T-helper 17 cell (primary cell): ENCODE results near the gene MCTP1. TPM values are rescaled to one million over a fixed set of nuclear protein-coding genes. Genes with fewer than 3 reads are reported as not detected.

Experiments used
- ATAC-seq: fragments of 150-1000 bp; cut with Tn5 transposase; 2 replicates; pipeline ENCODE4 v1.10.0; 2021; ENCODE audit warnings: mild to moderate bottlenecking, moderate library complexity
- DNase-seq, 3 donors: peaks; one replicate each; pipeline versions ENCODE4 v3.0.0 to v3.0.0-alpha.2; 2020 to 2021
- H3K9me3 ChIP-seq: one replicate; pipeline ENCODE4 v1.7.0; 2013; ENCODE audit warnings: low read length, mild to moderate bottlenecking; ENCODE audit not compliant: control insufficient read depth, poor library complexity, severe bottlenecking
- H3K27ac Mint-ChIP-seq: one replicate; pipeline ENCODE4 v1.8.0; 2022; ENCODE audit warnings: mild to moderate bottlenecking, moderate library complexity, mixed read lengths
- H3K27me3 Mint-ChIP-seq: one replicate; pipeline ENCODE4 v1.8.0; 2022; ENCODE audit warnings: mixed read lengths
- H3K36me3 Mint-ChIP-seq: one replicate; pipeline ENCODE4 v1.8.0; 2022; ENCODE audit warnings: low read depth, mixed read lengths
- H3K4me1 Mint-ChIP-seq: one replicate; pipeline ENCODE4 v1.8.0; 2022; ENCODE audit warnings: mild to moderate bottlenecking, mixed read lengths
- H3K4me3 Mint-ChIP-seq: one replicate; pipeline ENCODE4 v1.8.0; 2022; ENCODE audit warnings: mild to moderate bottlenecking, moderate library complexity, mixed read lengths
- total RNA-seq, 4 donors: library from RNA in 2 of 4; stranded (reverse) in 2 of 4; gene quantifications; one replicate each; pipeline ENCODE4 v1.2.3 and lab custom pipeline; 2022 to 2026

Gene MCTP1
- total RNA-seq, 2 donors from 2014 or later, result 2.0 to 14.8 TPM

DNA sequence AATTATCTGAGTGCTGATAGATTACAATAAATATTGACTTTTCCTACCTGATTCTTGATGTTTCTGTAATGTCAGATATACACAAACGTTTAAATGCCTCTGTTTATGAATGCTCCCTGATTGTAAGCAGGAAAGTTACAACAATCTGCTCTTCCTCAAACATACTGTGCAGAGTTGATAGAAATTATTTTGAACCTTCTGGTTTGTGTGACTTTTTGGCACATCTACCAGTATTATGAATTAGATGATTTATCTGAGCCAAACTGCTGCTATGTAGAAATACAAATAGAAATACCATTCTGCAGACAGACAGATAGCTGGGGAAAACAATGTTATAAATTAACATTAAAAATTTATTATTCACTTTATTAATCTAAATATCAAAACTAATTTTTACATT lies 553.4 kb downstream of the MCTP1 start:
- DNase-seq, result no peak
- H3K4me1 Mint-ChIP-seq, result peaks cover 3% of the 10 kb centered on the region
- H3K27ac Mint-ChIP-seq, result no peak overlapping the region
- no peaks in the 10 kb centered on the region for H3K27me3 Mint-ChIP-seq
- ATAC-seq, result no peak
- H3K9me3 ChIP-seq, result no peaks in the 10 kb centered on the region
- H3K36me3 Mint-ChIP-seq, result no peaks in the 10 kb centered on the region
- H3K4me3 Mint-ChIP-seq, result no peak overlapping the region

DNA sequence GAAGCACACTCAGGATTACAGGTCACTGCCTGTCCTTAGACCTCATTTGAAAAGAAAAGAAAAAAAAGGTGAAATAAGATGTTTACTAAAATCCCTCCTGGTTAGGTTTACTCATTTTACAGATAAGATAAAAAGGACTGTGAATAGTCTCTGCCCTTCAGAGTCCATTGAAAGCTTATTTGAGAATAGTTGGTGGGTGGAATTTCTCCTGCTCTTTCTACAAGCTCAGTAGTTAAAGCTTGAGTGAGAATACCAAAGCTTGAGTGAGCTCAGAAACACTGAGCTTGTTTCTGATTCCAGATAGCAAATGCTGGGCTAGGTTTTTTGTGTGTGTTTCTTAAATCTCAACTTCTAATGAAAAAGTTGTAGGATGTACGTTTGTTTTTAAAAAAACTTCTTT lies 559.8 kb downstream of the MCTP1 start:
- peaks cover 3% of the 10 kb centered on the region for H3K36me3 Mint-ChIP-seq
- no peak for ATAC-seq

GRCh38 chr5:94715768-94716167 lies 569.1 kb downstream of the MCTP1 start:
- DNase-seq (no peak), ATAC-seq (no peak)
- H3K9me3 ChIP-seq, result no peaks in the 10 kb centered on the region
- Mint-ChIP-seq H3K27me3 (no peaks in the 10 kb centered on the region), H3K4me1 (no peaks in the 10 kb centered on the region), H3K27ac (no peak overlapping the region), H3K4me3 (no peak overlapping the region), H3K36me3 (peaks cover 3% of the 10 kb centered on the region)

More for the DNA sequence above, 559.8 kb downstream of the MCTP1 start:
- Mint-ChIP-seq H3K27me3 (peaks cover 6% of the 10 kb centered on the region), H3K4me1 (peaks cover 3% of the 10 kb centered on the region), H3K27ac (no peak overlapping the region), H3K4me3 (no peak overlapping the region)
- no peak for DNase-seq
- no peaks in the 10 kb centered on the region for H3K9me3 ChIP-seq

DNA sequence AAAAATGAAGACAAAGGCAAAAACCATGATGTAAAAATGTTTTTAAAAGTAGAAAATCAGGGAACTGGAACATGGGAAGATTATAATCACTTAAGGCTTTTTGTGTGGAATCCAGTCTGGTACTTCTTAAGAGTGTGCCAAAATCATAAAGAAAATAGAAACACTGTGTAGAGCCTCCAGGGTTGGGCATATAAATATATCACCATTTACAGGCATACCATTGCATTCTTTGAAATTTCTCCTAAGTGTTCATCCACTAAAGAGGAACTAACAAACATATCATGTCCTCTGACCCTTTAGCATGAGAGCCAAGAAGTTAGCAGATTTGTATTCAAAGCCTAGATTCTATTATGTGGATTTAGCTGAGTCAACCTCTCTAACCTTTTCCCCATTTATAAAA lies 573.1 kb downstream of the MCTP1 start:
- ATAC-seq (no peak), DNase-seq (no peak)
- no peaks in the 10 kb centered on the region for H3K4me1 Mint-ChIP-seq
- no peaks in the 10 kb centered on the region for H3K9me3 ChIP-seq
- H3K4me3 Mint-ChIP-seq, result no peak overlapping the region
- H3K27me3 Mint-ChIP-seq, result no peaks in the 10 kb centered on the region
- no peak overlapping the region for H3K27ac Mint-ChIP-seq
- H3K36me3 Mint-ChIP-seq, result peaks cover 9% of the 10 kb centered on the region

DNA sequence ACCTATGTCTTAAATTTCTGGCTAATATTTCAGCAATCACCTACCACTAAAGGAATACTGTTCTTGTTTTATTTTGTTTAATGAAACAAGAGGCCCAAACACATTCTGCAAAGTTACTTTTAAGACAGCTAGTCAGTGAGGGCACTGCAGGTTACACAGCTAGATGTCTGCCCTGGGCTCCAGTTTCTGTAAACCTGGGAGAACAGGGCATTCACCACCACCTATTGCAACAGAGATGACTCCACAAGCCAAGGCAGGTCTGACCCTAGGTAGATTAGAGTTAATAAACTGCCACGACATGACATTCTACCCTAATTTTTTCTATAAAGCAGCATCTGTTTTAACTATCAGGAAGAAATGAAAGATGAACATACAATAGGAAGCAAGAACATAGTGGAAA lies 575.6 kb downstream of the MCTP1 start:
- DNase-seq (no peak), ATAC-seq (no peak)
- Mint-ChIP-seq H3K36me3 (peaks cover 9% of the 10 kb centered on the region), H3K4me1 (no peaks in the 10 kb centered on the region), H3K27me3 (no peaks in the 10 kb centered on the region), H3K4me3 (no peak overlapping the region), H3K27ac (no peak overlapping the region)
- H3K9me3 ChIP-seq, result no peaks in the 10 kb centered on the region

GRCh38 chr5:94707359-94707758 lies 577.5 kb downstream of the MCTP1 start:
- peaks cover 9% of the 10 kb centered on the region for H3K36me3 Mint-ChIP-seq
- no peak overlapping the region for H3K27ac Mint-ChIP-seq
- DNase-seq (no peak), ATAC-seq (no peak)
- peak overlapping the region; percentile 28 for H3K4me3 Mint-ChIP-seq
- no peaks in the 10 kb centered on the region for H3K4me1 Mint-ChIP-seq
- H3K27me3 Mint-ChIP-seq, result no peaks in the 10 kb centered on the region
- no peaks in the 10 kb centered on the region for H3K9me3 ChIP-seq

DNA sequence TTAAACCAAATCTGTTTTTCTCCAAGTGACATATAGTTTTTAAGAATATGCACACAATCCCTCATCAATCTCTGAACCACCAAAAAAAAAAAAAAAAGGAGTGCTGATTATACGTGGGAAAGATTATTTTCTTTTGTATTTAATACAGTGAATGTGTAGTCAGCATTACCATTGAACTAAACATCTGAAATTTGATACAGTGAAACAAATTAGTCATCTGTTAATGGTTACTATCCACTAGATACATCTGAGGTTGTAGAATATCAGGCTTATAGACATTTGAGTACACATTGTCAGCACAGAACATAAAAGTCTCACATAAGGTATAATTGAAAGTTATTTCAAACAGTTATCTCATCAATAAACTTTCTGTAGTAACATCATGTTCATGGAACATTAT lies 579.5 kb downstream of the MCTP1 start:
- Mint-ChIP-seq H3K27me3 (no peaks in the 10 kb centered on the region), H3K36me3 (peaks cover 5% of the 10 kb centered on the region), H3K27ac (no peak overlapping the region), H3K4me1 (peaks cover 1% of the 10 kb centered on the region), H3K4me3 (no peak overlapping the region)
- no peak for ATAC-seq
- DNase-seq, result no peak
- H3K9me3 ChIP-seq, result no peaks in the 10 kb centered on the region

DNA sequence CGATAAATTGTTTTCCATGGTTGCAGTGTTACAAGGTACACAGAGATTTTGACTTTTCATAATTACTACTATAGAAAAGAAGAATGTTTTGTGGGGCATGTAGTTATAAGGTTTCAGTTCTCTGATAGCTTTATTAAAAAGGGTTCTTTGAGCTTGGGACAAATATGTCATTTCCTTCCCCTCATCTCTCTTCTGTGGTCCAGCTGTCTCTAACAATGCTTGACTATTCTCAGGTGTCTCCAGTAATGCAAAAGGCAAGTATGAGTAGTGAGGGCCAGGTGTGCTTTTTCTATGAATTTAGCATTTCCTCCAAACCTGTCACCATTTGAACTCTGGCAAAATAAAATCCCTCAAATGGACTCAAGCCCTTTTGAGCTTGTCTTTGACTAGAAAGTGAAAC lies 582.2 kb downstream of the MCTP1 start:
- ATAC-seq, result no peak
- Mint-ChIP-seq H3K27me3 (no peaks in the 10 kb centered on the region), H3K27ac (no peak overlapping the region), H3K4me1 (peaks cover 2% of the 10 kb centered on the region), H3K4me3 (no peak overlapping the region), H3K36me3 (no peaks in the 10 kb centered on the region)
- DNase-seq, result no peak
- no peaks in the 10 kb centered on the region for H3K9me3 ChIP-seq

DNA sequence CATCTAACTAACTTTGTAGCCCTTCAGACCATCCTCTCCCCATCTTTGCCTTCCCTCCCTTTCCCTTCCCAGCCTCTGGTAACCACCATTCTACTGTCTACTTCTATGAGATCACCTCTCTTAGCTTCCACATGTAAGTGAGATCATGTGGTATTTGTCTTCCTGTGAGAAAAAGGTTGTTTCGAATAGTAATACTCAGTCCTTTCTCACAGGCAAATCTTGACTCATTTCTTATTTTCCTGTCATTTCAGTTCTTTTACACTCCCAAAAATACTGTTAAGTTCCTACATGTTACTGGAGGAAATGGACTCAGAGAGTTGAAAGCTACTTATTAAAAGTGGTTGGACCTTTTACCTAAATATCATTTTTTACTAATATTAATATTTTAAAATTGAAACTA lies 584.3 kb downstream of the MCTP1 start:
- DNase-seq (no peak), ATAC-seq (no peak)
- no peaks in the 10 kb centered on the region for H3K9me3 ChIP-seq
- H3K27me3 Mint-ChIP-seq, result no peaks in the 10 kb centered on the region
- H3K4me3 Mint-ChIP-seq, result no peak overlapping the region
- no peaks in the 10 kb centered on the region for H3K36me3 Mint-ChIP-seq
- H3K4me1 Mint-ChIP-seq, result peaks cover 2% of the 10 kb centered on the region
- no peak overlapping the region for H3K27ac Mint-ChIP-seq

DNA sequence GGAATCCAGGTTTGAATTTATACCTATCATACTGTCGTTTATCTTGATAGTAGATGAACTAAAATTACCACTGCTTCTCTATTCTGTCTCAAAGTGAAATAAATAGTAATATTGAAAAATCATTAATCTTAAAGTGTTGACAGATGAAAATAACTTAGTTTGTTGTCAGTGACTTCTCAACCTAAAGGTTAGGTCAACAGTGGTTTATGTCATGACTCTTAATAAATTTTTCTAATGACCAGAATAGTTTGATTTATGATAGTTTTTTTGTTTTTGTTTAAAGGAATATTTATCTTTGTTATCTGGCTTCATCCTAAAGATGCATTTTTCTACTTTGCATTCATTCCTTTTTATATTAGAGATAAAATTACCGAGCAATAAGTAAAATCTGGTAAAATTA lies 585.3 kb downstream of the MCTP1 start:
- Mint-ChIP-seq H3K4me3 (no peak overlapping the region), H3K27ac (no peak overlapping the region)
- ATAC-seq, result no peak

GRCh38 chr5:94698197-94698596 lies 586.7 kb downstream of the MCTP1 start:
- no peaks in the 10 kb centered on the region for H3K27me3 Mint-ChIP-seq
- H3K4me3 Mint-ChIP-seq, result no peak overlapping the region
- H3K9me3 ChIP-seq, result no peaks in the 10 kb centered on the region
- ATAC-seq (no peak), DNase-seq (no peak)
- no peak overlapping the region for H3K27ac Mint-ChIP-seq
- peaks cover 2% of the 10 kb centered on the region for H3K4me1 Mint-ChIP-seq
- H3K36me3 Mint-ChIP-seq, result no peaks in the 10 kb centered on the region

More for the DNA sequence above, 585.3 kb downstream of the MCTP1 start:
- peaks cover 2% of the 10 kb centered on the region for H3K4me1 Mint-ChIP-seq
- no peak for DNase-seq
- no peaks in the 10 kb centered on the region for H3K27me3 Mint-ChIP-seq
- H3K9me3 ChIP-seq, result no peaks in the 10 kb centered on the region
- no peaks in the 10 kb centered on the region for H3K36me3 Mint-ChIP-seq

- H3K4me1 Mint-ChIP-seq, result no peaks in the 10 kb centered on the region
- H3K27me3 Mint-ChIP-seq, result no peaks in the 10 kb centered on the region
- H3K4me3 Mint-ChIP-seq, result no peak overlapping the region
- no peaks in the 10 kb centered on the region for H3K9me3 ChIP-seq
- no peak overlapping the region for H3K27ac Mint-ChIP-seq
- DNase-seq (no peak), ATAC-seq (no peak)
- H3K36me3 Mint-ChIP-seq, result peaks cover 2% of the 10 kb centered on the region
Measured at GRCh38 chr5:94694671-94695070, 590.2 kb downstream of the MCTP1 start.

DNA sequence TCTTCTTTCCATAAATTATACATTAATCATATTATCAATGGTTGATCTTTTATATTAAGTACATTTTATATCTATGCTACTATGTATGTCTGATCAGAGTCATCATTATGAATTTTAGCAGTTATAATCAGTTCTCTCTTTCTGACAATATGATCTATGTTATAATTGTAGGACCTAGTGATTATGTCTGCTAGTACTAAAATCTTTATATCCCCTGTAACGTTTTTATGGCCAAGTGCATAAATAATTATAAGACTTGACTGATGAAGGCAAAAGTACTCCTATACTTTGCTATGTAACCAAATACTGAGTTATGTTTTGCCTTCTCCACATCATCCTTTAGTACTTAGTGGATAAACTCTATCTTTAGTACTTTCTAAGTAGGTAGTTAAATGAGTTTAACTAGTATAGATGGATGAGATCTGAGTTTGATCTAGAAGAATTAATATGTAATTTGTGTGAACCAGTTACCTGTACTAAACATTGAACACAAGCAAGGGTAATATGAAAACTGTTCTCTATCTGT lies 591.0 kb downstream of the MCTP1 start:
- Mint-ChIP-seq H3K36me3 (peaks cover 3% of the 10 kb centered on the region), H3K27ac (no peak overlapping the region), H3K4me3 (no peak overlapping the region), H3K4me1 (no peaks in the 10 kb centered on the region), H3K27me3 (no peaks in the 10 kb centered on the region)
- no peak for DNase-seq
- no peaks in the 10 kb centered on the region for H3K9me3 ChIP-seq
- ATAC-seq, result no peak

DNA sequence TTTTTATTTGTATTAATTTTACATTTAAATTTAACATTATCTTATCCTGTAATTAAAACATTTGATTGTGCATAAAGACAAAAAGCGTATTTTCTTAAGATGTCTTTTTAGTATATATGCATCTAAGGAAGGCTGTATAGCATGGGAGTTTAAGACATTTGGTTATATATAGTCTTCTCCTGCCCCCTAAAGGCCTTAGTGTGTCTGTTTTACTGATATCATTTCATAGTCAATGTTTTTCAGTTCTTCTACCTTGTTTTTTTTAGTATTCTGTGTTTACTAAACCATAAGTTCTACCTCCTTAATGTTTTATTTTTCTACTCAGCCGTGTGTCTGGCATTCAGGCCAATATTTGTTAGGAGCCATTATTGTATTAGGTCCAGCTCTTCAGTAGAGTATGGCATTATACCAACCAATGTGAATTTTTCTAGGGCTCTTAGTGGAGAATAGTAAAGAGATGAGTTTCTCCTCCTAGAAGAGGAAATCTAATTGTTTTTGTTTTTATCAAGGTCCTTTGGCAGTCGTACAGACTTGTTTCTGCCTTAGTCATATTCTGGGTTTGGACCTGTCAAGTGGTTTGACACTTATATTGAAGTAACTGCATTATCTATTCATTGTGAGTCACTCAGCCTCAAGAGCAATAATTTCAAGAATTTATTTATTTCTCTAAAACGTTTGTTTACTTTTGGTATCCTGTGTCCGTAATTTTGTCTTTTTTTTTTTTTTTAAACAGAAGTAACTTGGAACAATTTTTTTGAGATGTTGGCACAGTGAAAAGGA lies 591.7 kb downstream of the MCTP1 start:
- Mint-ChIP-seq H3K36me3 (peaks cover 3% of the 10 kb centered on the region), H3K4me3 (no peak overlapping the region), H3K4me1 (no peaks in the 10 kb centered on the region), H3K27me3 (no peaks in the 10 kb centered on the region), H3K27ac (no peak overlapping the region)
- DNase-seq (no peak), ATAC-seq (peak; percentile 61)
- H3K9me3 ChIP-seq, result no peaks in the 10 kb centered on the region
